HL-60/S4 (cell line): ENCODE data around the gene MORN3.

Experiments
- in situ Hi-C: fragments of 300-500 bp; cut with MboI; formaldehyde crosslinking; loops from 2 replicates; pipeline ENCODE4 v1.14.3; 2022; ENCODE audit warnings: low sequenced_read_pairs

MORN3 gene

GRCh38 chr12:121610239-121611149, 59.0 kb downstream of the MORN3 start:
- in situ Hi-C loops, result no loop called here

GRCh38 chr12:121608301-121608700, 61.2 kb downstream of the MORN3 start:
- in situ Hi-C loops, result no loop called here

- in situ Hi-C loops, result no loop called here
Measured at GRCh38 chr12:121603581-121603980, 65.9 kb downstream of the MORN3 start.

DNA sequence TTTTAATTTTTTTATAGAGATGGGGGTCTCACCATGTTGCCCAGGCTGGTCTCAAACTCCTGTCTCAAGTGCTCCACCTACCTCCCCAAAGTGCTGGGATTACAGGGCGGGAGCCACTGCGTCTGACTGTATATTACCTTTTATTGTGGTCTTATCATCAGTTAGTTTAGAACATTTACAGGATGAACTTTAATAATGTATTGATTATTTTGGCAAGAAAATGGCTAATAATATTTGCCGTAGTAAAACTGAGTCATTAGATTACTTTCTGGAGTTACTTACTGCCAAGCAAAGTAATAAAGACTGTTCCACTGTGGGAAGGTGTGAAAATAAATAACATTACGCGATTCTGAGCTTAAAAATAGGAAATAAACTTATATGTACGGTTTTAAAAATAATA, 66.7 kb downstream of the MORN3 start:
- in situ Hi-C loops, result no loop called here

DNA sequence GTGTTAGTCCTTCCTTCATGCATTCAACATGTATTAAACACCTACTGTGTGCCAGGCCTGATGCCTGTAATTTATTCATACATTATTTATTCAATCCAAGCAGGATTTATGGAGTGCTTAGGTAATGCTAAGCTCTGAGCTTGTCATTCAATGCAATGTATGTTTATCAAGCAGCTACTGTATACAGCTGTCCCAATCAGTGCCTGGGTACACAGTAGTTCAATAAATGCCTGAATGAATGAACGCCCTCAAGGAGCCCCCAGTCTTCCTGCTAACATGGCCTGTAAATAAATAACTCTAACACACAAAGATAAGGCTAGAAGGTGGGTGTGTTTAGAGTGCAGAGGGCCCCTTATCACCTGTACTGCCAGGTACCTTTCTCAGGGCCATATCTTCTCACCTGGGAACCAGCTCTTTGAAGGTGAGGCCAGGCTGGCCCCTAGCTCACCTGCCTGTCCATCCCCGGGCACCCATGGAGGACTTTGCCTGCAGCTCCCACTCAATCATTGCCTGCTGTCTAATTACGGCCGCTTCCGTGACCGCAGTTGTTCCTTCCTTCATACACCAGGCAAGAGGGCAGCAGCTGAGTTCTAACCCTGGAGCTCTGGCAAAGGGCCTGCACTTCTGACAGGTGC, 68.6 kb downstream of the MORN3 start:
- in situ Hi-C loops, result no loop called here
